Fibroblast of pulmonary artery (primary cell): ENCODE data around the gene KCTD15.

Experiments
- DNase-seq: peaks from one replicate; pipeline ENCODE4 v3.0.0-alpha.2; 2010; ENCODE audit warnings: low read depth
- H3K4me3 ChIP-seq: replicated peaks from 2 replicates; pipeline ENCODE4 v1.5.1; 2011; ENCODE audit warnings: low read depth, mild to moderate bottlenecking, control low read depth, low read length, moderate library complexity
- CTCF ChIP-seq: IDR thresholded peaks from 2 replicates; pipeline ENCODE4 v1.5.1; 2011; ENCODE audit warnings: mild to moderate bottlenecking, control low read depth, low read length, inconsistent platforms; ENCODE audit errors: missing control alignments

The KCTD15 gene

GRCh38 chr19:33794683-33795369 lies 1.8 kb upstream of the KCTD15 start:
- TF ChIP-seq CTCF = no peak
- peak; percentile 26 for DNase-seq
- H3K4me3 ChIP-seq = peak overlapping the region; percentile 76

DNA sequence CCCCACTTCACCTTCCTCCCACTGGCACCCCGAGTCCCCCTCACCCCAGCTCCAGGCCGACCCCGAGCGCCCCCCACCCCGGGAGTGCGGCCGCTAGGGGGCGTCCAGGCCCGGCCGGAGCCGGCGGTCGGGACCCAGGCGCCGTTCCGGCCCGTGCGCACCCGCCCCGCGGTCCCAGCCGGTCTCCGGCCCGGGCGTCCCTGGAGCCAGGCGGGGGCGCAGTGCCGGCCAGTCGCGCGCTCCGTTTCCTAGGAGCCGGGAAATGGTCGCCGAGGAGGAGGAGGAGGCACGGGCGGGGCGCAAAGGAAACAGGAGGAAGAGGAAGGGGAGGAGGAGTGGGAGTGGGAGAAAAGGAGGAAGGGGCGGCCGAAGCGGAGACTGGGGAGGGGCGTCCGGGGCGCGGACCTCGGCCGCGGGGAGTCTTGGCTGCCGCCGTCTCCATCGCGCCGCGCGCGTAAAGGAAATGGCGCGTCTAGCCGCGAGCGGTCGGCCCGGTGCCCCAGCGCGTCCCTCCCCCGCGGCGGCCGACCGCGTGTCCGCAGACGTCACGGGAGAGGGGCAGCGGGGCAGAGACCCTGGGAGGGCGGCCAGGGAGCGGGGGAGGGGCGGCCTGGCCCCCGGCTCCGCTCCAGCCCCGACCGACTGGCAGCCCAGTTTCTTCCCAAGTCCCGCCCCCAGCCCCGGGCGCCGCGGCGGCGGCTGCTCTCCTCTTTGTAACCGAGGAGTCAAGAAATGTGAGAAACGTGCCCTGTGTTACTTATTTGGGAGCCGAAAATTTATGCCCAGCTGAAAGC lies 1.1 kb upstream of the KCTD15 start:
- TF ChIP-seq CTCF = peak; percentile 28
- peak; percentile 90 for DNase-seq
- H3K4me3 ChIP-seq = peak overlapping the region; percentile 76

GRCh38 chr19:33797802-33798671 lies 1.4 kb downstream of the KCTD15 start:
- no peak for TF ChIP-seq CTCF
- peak; percentile 52 for DNase-seq
- H3K4me3 ChIP-seq = peak overlapping the region; percentile 76

- H3K4me3 ChIP-seq = peak overlapping the region; percentile 76
- no peak for TF ChIP-seq CTCF
- DNase-seq = peak; percentile 38
Measured at GRCh38 chr19:33798681-33799111, 2.0 kb downstream of the KCTD15 start.

GRCh38 chr19:33799476-33799875 lies 2.8 kb downstream of the KCTD15 start:
- DNase-seq = no peak
- H3K4me3 ChIP-seq = no peak overlapping the region
- TF ChIP-seq CTCF = no peak

DNA sequence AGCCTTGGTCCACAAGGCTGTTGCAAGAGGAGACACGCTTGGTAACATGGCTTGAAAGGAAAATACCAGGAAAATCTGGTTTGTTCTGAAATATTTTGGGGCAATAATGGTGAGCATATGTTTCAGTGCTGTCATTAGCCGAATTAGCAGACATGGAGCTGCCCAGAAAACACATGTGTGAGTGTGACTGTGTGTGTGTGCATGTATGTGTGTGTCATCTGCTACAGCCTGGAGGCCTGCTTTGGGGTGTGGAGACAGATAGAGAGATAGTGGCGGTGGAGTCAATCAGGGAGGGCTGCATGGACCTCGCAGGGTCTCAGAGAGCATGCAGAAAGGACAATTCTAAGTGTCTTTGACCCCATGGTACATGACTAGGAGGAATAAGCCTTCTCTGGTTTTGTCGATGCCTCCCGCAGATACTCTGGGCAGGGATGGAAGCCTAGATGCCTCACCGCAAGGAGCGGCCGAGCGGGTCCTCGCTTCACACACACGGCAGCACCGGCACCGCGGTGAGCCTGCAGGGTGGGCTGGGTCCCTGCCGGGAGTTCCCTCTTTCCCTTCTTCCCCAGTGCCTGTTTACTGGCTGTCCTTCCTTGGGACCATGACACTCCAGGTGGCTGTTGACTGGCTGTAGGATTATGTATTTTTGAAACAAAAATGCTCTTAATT lies 3.5 kb downstream of the KCTD15 start:
- no peak for DNase-seq
- no peak for TF ChIP-seq CTCF
- H3K4me3 ChIP-seq = no peak overlapping the region
